ENCODE results near the gene ZNRF3. TPM values are rescaled to one million over a fixed set of nuclear protein-coding genes. Genes with fewer than 3 reads are reported as not detected.

Gene ZNRF3
- total and polyA plus RNA-seq, 9 donors = 7.4 to 24.3 (median 11.6) TPM

GRCh38 chr22:29078869-29079207, 195.5 kb downstream of the ZNRF3 start:
- Histone ChIP-seq H3K36me3 (no peaks in the 10 kb centered on the region), H3K27me3 (no peaks in the 10 kb centered on the region), H3K4me1 (ENCODE audit: insufficient read depth) (peaks cover 30% of the 10 kb centered on the region), H3K27ac (peak overlapping the region; percentile 36 to 56), H3K4me3 (no peak overlapping the region), H3K9me3 (no peaks in the 10 kb centered on the region)
- TF ChIP-seq EP300 (IDR thresholded peaks at IDR 0.05) = no peak
- TF ChIP-seq, protein P1, sequence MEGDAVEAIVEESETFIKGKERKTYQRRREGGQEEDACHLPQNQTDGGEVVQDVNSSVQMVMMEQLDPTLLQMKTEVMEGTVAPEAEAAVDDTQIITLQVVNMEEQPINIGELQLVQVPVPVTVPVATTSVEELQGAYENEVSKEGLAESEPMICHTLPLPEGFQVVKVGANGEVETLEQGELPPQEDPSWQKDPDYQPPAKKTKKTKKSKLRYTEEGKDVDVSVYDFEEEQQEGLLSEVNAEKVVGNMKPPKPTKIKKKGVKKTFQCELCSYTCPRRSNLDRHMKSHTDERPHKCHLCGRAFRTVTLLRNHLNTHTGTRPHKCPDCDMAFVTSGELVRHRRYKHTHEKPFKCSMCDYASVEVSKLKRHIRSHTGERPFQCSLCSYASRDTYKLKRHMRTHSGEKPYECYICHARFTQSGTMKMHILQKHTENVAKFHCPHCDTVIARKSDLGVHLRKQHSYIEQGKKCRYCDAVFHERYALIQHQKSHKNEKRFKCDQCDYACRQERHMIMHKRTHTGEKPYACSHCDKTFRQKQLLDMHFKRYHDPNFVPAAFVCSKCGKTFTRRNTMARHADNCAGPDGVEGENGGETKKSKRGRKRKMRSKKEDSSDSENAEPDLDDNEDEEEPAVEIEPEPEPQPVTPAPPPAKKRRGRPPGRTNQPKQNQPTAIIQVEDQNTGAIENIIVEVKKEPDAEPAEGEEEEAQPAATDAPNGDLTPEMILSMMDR (IDR thresholded peaks at IDR 0.05) = no peak
- no peak for TF ChIP-seq POLR2A (IDR thresholded peaks at IDR 0.05)
- 16 to 36% (median 27%) methylated on average over 6 of the region's 6 CpGs for WGBS, 3 donors
- no peak for DNase-seq
- intact Hi-C loops (cut with DNase I) = loop anchor here in 1 of 4 donors (10.0 kb wide), 1 partner anchor 76 kb away; no protein-coding TSS in a partner anchor

DNA sequence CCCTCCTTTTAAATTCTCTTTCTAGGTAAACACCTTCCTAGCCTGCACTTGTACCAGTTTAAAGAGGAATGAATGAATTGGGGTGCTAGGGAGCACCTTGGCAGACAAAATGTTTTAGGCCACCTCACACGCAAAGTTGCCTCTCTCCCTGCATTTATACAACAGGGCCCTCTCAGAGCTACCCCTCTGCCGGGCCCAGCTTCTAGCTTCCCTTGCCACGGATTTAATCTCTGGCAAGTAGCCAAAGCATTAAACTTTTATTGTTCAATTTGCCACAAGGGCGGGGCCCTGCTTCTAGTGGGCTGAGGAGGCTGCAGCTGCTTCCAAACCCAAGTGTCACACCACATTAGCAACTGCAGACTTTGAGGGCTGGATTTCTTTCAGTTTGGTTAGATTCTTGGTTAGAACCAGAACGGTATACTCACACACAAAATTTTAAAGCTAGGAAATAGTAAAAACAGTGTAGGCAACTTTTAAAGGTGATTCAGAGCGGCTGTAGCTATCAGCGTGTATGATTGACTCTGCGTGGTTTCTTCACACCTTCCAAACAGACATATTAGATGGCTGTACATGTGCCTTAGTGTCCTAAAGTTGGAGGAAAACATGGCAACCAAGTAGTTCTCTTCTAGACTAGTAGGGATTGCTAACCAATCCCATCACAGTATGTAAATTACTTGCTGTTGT, 196.0 kb downstream of the ZNRF3 start:
- no peak for DNase-seq
- no peaks in the 10 kb centered on the region for H3K9me3 ChIP-seq
- WGBS, 3 donors = 49 to 60% (median 52%) methylated on average over 8 of the region's 8 CpGs
- no peak overlapping the region for H3K4me3 ChIP-seq
- peaks cover 30% of the 10 kb centered on the region for H3K4me1 ChIP-seq (ENCODE audit: insufficient read depth)
- intact Hi-C loops (cut with DNase I) = loop anchor here in 1 of 4 donors (10.0 kb wide), 1 partner anchor 75 kb away; no protein-coding TSS in a partner anchor
- peak overlapping the region; percentile 36 to 56 for H3K27ac ChIP-seq
- H3K27me3 ChIP-seq = no peaks in the 10 kb centered on the region
- TF ChIP-seq EP300 (IDR thresholded peaks at IDR 0.05) (no peak), POLR2A (IDR thresholded peaks at IDR 0.05) (no peak)
- TF ChIP-seq, protein P1 (IDR thresholded peaks at IDR 0.05) = no peak
- H3K36me3 ChIP-seq = no peaks in the 10 kb centered on the region

DNA sequence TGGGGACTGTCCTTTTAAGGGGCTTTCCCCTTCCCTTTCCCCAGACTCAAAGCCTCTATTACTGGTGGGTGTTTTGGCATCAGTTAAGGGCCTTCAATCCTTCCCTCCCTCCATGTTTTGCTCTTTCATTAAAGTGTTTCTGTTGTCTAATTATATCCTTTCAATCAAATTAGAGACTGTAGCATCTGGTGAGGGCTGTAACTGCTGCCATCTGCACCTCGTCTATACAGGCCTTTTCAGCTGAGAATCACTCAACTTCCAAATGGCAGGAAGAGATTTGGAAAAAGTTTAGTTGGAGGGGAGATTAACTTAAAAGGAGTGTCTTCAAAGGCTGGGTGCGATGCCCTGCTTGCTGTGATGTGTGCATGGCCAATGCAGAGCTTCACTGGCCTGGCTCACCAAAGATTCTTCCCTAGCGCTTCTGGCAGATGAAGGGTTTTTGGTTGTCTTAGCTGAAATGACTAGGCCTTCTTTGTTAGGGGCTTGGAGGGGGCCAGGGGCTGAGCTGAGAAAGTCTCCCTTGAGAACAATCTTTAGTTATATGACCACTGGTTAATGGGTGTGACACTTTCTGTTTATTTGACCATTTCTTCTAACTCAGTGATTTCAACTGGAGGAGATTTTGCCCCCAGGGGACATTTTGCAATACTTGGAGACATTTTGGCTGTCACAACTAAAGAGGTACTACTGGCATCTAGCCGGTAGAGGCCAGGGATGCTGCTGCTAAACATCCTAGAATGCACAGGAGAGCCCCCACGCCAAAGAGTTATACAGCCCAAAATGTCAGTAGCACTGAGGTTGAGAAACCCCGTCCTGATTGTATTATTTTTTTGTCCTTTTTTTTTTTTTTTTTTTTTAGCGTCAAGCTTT, 197.0 kb downstream of the ZNRF3 start:
- H3K4me1 ChIP-seq (ENCODE audit: insufficient read depth) = peaks cover 31% of the 10 kb centered on the region
- TF ChIP-seq, protein P1 (IDR thresholded peaks at IDR 0.05) = no peak
- intact Hi-C loops (cut with DNase I) = no loop called here
- H3K27ac ChIP-seq = no peak overlapping the region
- no peak overlapping the region for H3K4me3 ChIP-seq
- no peaks in the 10 kb centered on the region for H3K27me3 ChIP-seq
- H3K36me3 ChIP-seq = no peaks in the 10 kb centered on the region
- no peak for DNase-seq
- no peaks in the 10 kb centered on the region for H3K9me3 ChIP-seq
- WGBS, 3 donors = 81 to 91% (median 86%) methylated on average over 7 of the region's 7 CpGs

DNA sequence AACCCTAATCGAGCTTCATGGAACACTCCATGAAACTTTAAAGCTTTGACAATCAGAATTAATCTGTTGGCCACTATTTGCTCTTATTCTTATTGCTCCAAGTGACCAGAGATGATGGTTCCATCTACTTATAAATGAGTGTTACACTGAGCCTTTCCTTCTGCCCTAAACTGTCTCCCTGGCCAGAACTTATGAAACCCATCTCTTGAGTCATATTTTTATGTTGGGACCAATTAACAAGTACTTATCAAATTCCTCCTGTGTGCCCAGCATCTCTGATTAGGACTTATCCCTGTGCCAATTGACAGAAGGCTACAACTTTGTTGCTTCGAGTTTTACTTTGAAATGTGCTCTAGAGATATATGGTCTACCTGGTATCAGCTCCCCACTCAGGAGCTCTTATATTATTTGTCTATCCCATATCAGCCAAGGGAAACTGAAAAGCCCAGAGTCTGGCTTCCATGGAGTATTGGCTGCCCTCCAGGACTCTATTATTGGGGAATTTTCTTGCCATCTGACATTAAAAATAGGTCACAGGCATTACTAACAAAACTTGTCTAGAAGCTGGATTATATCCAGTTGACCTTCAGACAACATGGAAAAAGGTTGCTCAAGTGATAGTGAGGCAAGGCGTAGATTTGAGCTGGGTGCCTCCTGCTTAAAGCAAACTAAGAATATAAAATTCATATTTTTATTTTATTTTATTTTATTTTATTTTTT, 198.3 kb downstream of the ZNRF3 start:
- intact Hi-C loops (cut with DNase I) = no loop called here
- H3K4me3 ChIP-seq = no peak overlapping the region
- no peaks in the 10 kb centered on the region for H3K9me3 ChIP-seq
- no peaks in the 10 kb centered on the region for H3K36me3 ChIP-seq
- H3K27ac ChIP-seq = no peak overlapping the region
- TF ChIP-seq POLR2A (IDR thresholded peaks at IDR 0.05) (no peak), EP300 (IDR thresholded peaks at IDR 0.05) (no peak)
- TF ChIP-seq, protein P1 (IDR thresholded peaks at IDR 0.05) = no peak
- no peaks in the 10 kb centered on the region for H3K27me3 ChIP-seq
- DNase-seq = no peak
- WGBS, 3 donors = 21 to 62% (median 32%) methylated on average over 3 of the region's 3 CpGs
- peaks cover 31% of the 10 kb centered on the region for H3K4me1 ChIP-seq (ENCODE audit: insufficient read depth)
